ENCODE measurements around the gene TRIM2. TPM values are rescaled to one million over a fixed set of nuclear protein-coding genes. Genes with fewer than 3 reads are reported as not detected.

Gene TRIM2
- total and polyA plus RNA-seq, 10 of the 15 experiments (the other 5 are each of a cell fraction or from before 2014, with no cell fraction given) = 0.06 to 0.19 (median 0.15) TPM; not detected in 3

GRCh38 chr4:153333874-153334273 is 129.6 kb downstream of the TRIM2 start:
- ChIA-PET RAD21 (ENCODE audit: unreplicated experiment) (no interaction called here), CTCF (no interaction called here), POLR2A (no interaction called here), SMC1A (ENCODE audit: uncharacterized antibody, unreplicated experiment) (no interaction called here)
- TF ChIP-seq ZNF384 (IDR thresholded peaks at IDR 0.05; ENCODE audit: borderline replicate concordance, low read depth, low read length) = no peak
- TF ChIP-seq RUNX3 (IDR thresholded peaks at IDR 0.05; ENCODE audit: low read length) = no peak
- no peak for TF ChIP-seq MXI1 (IDR thresholded peaks at IDR 0.05; ENCODE audit: low read depth, low read length)
- TF ChIP-seq PRDM15 (CRISPR knock-in tag; IDR thresholded peaks at IDR 0.05) = no peak
- no peak for TF ChIP-seq TCF12 (IDR thresholded peaks at IDR 0.05; ENCODE audit: low read depth, low read length)
- TF ChIP-seq TBL1XR1 (IDR thresholded peaks at IDR 0.05; ENCODE audit: low read depth, low read length) = no peak
- TF ChIP-seq NFYB (IDR thresholded peaks at IDR 0.05; ENCODE audit: insufficient read depth, low read depth, low read length) = no peak
- TF ChIP-seq CTCF (IDR thresholded peaks at IDR 0.05 in 2 of 3, conservative IDR thresholded peaks at IDR 0.05 in 1 of 3; ENCODE audit: control insufficient read depth in 2 of 3, extremely low read depth in 1 of 3, insufficient read depth in 1 of 3, low read depth in 3 of 3, low read length in 3 of 3) = no peak
- TF ChIP-seq BHLHE40 (IDR thresholded peaks at IDR 0.05; ENCODE audit: borderline replicate concordance in 1 of 2, low read depth in 2 of 2, low read length in 1 of 2) = no peak
- TF ChIP-seq ZBTB11 (CRISPR knock-in tag; IDR thresholded peaks at IDR 0.05) = no peak
- TF ChIP-seq ZBED1 (IDR thresholded peaks at IDR 0.05; ENCODE audit: borderline replicate concordance) = no peak
- intact Hi-C loops (cut with micrococcal nuclease; ENCODE audit: unreplicated experiment) = no loop called here
- Histone ChIP-seq H2AFZ (ENCODE audit: control insufficient read depth, low read depth, low read length) (no peak overlapping the region), H3K4me2 (ENCODE audit: control insufficient read depth, insufficient read depth) (no peak overlapping the region), H3K79me2 (ENCODE audit: control insufficient read depth, insufficient read depth, low read length) (no peaks in the 10 kb centered on the region), H3K4me1 (ENCODE audit: control insufficient read depth, insufficient read depth, low read length) (no peaks in the 10 kb centered on the region), H3K9ac (ENCODE audit: control insufficient read depth, insufficient read depth, low read length) (no peak overlapping the region), H3K9me3 (replicated peaks; ENCODE audit: control insufficient read depth, insufficient read depth, low read length) (no peaks in the 10 kb centered on the region), H3K36me3 (ENCODE audit: control insufficient read depth in 2 of 2, insufficient read depth in 2 of 2, low read length in 1 of 2) (no peaks in the 10 kb centered on the region), H3K27ac (ENCODE audit: control insufficient read depth, insufficient read depth) (no peak overlapping the region), H3K27me3 (replicated peaks in 1 of 2; ENCODE audit: control insufficient read depth in 2 of 2, insufficient read depth in 2 of 2, low read length in 1 of 2) (no peaks in the 10 kb centered on the region; a peak in 1 of 4 replicates), H4K20me1 (ENCODE audit: control insufficient read depth, insufficient read depth) (no peaks in the 10 kb centered on the region), H3K4me3 (no peak overlapping the region)
- in situ Hi-C loops (cut with MboI) = no loop called here
- ATAC-seq (no peak), DNase-seq (ENCODE audit: low read depth, low spot score) (no peak), FAIRE-seq (no peak)
- no TSS peak for BruUV-seq (replicated peaks)
